ENCODE results near the gene PRDM15.

DNA sequence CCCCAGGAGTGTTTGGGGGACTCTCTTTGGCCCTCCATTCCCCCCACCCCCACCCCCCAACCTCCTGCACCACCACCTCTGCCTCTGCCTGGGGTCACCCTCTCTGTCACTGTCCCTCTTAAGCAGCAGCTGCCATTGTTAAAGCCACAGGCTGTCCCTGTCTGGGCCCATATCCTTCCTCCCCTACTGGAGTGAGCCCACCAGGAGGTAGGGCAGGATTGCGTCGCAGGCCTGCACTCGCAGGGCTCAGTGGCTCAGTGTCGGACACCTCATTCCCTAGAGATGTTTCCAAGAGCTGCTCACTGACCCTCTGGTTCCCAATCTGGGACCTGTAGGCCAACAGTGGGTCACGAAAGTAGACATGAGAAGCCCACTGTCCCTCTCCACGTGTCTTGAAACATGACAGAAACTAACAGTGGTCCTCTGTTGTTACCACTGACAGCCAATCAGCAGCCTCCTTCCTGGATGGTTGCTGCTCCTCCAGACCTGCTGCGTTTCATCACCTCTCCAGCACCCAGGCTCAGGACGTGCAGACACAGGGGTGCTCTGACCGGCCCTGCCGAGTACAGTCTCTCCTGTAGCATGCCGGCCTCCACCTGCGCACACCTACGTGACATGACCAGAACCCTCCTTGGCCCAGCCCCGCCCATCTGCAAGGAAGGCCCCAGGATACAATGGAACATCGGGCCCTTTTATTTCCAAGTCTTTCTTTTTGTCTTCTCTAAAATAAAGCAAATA, 7.7 kb downstream of the PRDM15 start:
- TF ChIP-seq, protein P1, sequence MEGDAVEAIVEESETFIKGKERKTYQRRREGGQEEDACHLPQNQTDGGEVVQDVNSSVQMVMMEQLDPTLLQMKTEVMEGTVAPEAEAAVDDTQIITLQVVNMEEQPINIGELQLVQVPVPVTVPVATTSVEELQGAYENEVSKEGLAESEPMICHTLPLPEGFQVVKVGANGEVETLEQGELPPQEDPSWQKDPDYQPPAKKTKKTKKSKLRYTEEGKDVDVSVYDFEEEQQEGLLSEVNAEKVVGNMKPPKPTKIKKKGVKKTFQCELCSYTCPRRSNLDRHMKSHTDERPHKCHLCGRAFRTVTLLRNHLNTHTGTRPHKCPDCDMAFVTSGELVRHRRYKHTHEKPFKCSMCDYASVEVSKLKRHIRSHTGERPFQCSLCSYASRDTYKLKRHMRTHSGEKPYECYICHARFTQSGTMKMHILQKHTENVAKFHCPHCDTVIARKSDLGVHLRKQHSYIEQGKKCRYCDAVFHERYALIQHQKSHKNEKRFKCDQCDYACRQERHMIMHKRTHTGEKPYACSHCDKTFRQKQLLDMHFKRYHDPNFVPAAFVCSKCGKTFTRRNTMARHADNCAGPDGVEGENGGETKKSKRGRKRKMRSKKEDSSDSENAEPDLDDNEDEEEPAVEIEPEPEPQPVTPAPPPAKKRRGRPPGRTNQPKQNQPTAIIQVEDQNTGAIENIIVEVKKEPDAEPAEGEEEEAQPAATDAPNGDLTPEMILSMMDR (IDR thresholded peaks at IDR 0.05; ENCODE audit: extremely low read depth in 1 of 2, insufficient read depth in 1 of 2, low read depth in 1 of 2, low read length in 2 of 2) = no peak
- TF ChIP-seq POLR2A (IDR thresholded peaks at IDR 0.05; ENCODE audit: low read depth, low read length) = no peak
- TF ChIP-seq FOS (IDR thresholded peaks at IDR 0.05; ENCODE audit: borderline replicate concordance, insufficient read depth, low read length) = no peak
- TF ChIP-seq POLR2AphosphoS5 (IDR thresholded peaks at IDR 0.05; ENCODE audit: insufficient read depth, low read depth, low read length) = no peak
- TF ChIP-seq EZH2 (IDR thresholded peaks at IDR 0.05; ENCODE audit: borderline replicate concordance, low read depth, low read length, severe bottlenecking) = no peak
- TF ChIP-seq, protein P2, sequence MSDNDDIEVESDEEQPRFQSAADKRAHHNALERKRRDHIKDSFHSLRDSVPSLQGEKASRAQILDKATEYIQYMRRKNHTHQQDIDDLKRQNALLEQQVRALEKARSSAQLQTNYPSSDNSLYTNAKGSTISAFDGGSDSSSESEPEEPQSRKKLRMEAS (IDR thresholded peaks at IDR 0.05; ENCODE audit: insufficient read depth, insufficient read length) = no peak
- TF ChIP-seq GATA2 (IDR thresholded peaks at IDR 0.05; ENCODE audit: insufficient read depth, insufficient read length, low read depth, low read length) = no peak
